Ishikawa (cell line): ENCODE measurements around the gene B4GALNT3.

ENCODE experiments used
- EP300 ChIP-seq: IDR thresholded peaks from 2 replicates; pipeline ENCODE4 v1.6.1; 2012; ENCODE audit warnings: borderline replicate concordance
- FOXM1 ChIP-seq: IDR thresholded peaks from 2 replicates; pipeline ENCODE4 v1.6.1; 2012; ENCODE audit warnings: low read depth, borderline replicate concordance
- RAD21 ChIP-seq: IDR thresholded peaks from 2 replicates; pipeline ENCODE4 v1.6.1; 2012; ENCODE audit warnings: low read depth
- REST ChIP-seq: IDR thresholded peaks from 2 replicates; pipeline ENCODE4 v1.6.1; 2012; ENCODE audit warnings: low read depth, mild to moderate bottlenecking
- TAF1 ChIP-seq: IDR thresholded peaks from 2 replicates; pipeline ENCODE4 v1.6.1; 2012; ENCODE audit warnings: low read depth, mild to moderate bottlenecking
- YY1 ChIP-seq: IDR thresholded peaks from 2 replicates; pipeline ENCODE4 v1.6.1; 2012; ENCODE audit warnings: low read depth
- ZBTB7A ChIP-seq: IDR thresholded peaks from 2 replicates; pipeline ENCODE4 v1.6.1; 2012; ENCODE audit warnings: low read depth
- TF ChIP-seq, protein P1 (sequence below): IDR thresholded peaks from 2 replicates; pipeline ENCODE4 v1.6.1; 2012

DNA sequence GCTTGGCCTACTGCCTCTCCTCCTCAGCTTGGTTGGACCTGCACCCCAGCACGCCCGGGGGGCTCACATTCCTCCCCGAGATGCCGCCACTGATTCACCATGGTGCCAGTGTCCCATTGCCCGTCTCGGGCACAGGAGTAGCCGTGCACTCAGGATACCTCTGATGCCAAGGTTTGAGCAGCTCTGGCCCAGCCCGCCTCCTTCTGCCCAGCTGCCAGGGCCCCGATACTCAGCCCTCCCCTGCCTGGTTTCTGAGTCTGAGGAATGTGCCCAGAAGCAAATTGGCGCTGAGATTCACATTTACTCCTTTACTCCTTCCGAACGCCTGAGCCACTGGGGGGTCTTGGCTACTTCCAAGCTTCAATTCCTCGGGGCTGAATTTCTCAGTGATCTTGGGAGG, 140.0 kb downstream of the B4GALNT3 start:
- no peak for TF ChIP-seq EP300
- TF ChIP-seq RAD21: no peak
- TF ChIP-seq ZBTB7A: no peak
- TF ChIP-seq REST: no peak
- TF ChIP-seq TAF1: no peak
- TF ChIP-seq YY1: no peak
- TF ChIP-seq, protein P1, sequence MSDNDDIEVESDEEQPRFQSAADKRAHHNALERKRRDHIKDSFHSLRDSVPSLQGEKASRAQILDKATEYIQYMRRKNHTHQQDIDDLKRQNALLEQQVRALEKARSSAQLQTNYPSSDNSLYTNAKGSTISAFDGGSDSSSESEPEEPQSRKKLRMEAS: no peak
- TF ChIP-seq FOXM1: no peak
